ENCODE measurements around the gene KIF3A. TPM values are rescaled to one million over a fixed set of nuclear protein-coding genes. Genes with fewer than 3 reads are reported as not detected.
A peak's percentile ranks its signal among the peaks of the same experiment; 100 is the strongest.

Gene KIF3A
- total and polyA plus RNA-seq, 11 donors = 5.8 to 19.3 (median 10.1) TPM

DNA sequence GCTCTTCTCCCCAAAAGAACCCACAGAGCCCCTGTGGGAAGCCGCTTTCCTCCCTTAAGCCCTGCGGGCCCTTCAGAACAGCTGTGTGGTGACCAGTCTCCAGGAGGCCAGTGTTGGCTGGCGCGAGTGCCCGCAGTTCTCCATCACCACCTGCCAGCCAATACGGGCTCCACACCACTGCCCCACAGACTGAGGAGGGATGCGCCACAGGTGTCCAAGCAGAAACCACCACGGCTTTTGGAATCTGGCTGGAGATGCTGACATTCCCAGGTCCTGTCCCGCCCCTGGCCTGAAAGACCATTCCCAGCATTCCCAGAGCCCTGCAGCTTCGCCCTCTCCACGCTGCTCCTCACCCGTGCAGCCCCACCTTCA is 22.7 kb upstream of the KIF3A start:
- WGBS, 4 donors = 95 to 97% (median 96%) methylated on average over 12 of the region's 12 CpGs
- no peak overlapping the region for H3K4me3 ChIP-seq
- intact Hi-C loops (cut with DNase I) = no loop called here
- TF ChIP-seq POLR2A (IDR thresholded peaks at IDR 0.05) = no peak
- TF ChIP-seq, protein P1, sequence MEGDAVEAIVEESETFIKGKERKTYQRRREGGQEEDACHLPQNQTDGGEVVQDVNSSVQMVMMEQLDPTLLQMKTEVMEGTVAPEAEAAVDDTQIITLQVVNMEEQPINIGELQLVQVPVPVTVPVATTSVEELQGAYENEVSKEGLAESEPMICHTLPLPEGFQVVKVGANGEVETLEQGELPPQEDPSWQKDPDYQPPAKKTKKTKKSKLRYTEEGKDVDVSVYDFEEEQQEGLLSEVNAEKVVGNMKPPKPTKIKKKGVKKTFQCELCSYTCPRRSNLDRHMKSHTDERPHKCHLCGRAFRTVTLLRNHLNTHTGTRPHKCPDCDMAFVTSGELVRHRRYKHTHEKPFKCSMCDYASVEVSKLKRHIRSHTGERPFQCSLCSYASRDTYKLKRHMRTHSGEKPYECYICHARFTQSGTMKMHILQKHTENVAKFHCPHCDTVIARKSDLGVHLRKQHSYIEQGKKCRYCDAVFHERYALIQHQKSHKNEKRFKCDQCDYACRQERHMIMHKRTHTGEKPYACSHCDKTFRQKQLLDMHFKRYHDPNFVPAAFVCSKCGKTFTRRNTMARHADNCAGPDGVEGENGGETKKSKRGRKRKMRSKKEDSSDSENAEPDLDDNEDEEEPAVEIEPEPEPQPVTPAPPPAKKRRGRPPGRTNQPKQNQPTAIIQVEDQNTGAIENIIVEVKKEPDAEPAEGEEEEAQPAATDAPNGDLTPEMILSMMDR (IDR thresholded peaks at IDR 0.05) = no peak
- DNase-seq (no peak), ATAC-seq (peak in 1 of 4 donors; percentile 16)
- H3K9me3 ChIP-seq = no peaks in the 10 kb centered on the region
- H3K27me3 ChIP-seq = no peaks in the 10 kb centered on the region
- H3K27ac ChIP-seq = no peak overlapping the region
- H3K4me1 ChIP-seq = peaks cover 0 to 7% (median 0%) of the 10 kb centered on the region in 12 donors
- H3K36me3 ChIP-seq = peaks cover 2 to 93% (median 83%) of the 10 kb centered on the region in 9 donors

DNA sequence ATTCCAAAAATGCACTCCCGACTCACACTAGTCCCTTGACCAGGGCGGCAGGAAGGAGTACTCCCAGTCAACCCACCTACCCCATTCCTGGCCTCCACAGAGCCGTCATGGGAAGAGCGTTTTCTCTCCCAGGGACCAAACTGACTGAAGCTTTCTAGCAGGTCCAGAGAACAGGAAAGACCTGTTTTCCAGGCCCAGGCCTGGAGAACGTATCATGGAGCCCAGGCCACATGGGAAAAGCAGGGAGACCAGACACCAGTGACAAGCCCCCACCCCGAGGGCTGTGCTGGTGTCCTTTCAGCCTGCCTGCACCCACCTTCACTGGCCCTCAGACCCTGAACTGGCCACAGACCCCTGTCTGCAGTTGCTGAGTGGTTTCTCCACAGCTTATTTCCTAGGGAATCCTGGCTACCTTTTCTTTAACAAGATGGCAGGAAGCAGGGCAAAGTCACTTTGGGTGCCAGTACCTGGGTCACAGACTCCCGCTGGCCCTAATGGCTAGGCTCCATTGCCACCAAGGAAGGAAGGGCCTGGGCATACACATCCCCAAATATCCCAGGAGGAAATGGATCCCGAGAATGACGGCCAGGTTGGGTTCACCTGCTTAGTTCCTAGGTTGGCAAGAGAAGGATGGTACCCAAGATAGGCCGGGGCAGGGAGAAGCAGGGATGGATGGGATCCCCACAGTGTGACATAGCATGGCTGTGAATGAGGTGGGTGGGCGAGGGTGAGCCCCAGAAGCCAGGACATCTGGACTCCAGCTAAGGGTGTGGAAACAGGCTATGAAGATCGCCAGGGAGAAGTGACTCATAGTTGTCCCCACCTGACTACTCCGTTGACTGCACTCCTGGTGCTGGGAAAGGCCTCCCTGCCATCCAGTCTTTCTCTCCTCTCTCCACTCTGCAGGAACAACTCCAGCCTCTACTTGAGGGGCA is 22.0 kb upstream of the KIF3A start:
- DNase-seq (no peak), ATAC-seq (peak in 1 of 4 donors; percentile 32)
- peaks cover 2 to 87% (median 77%) of the 10 kb centered on the region in 9 donors for H3K36me3 ChIP-seq
- H3K9me3 ChIP-seq = no peaks in the 10 kb centered on the region
- TF ChIP-seq, protein P1 (IDR thresholded peaks at IDR 0.05) = no peak
- TF ChIP-seq POLR2A (IDR thresholded peaks at IDR 0.05) = no peak
- no peak overlapping the region for H3K27ac ChIP-seq
- 90 to 93% (median 92%) methylated on average over 13 of the region's 13 CpGs for WGBS, 4 donors
- H3K27me3 ChIP-seq = no peaks in the 10 kb centered on the region
- peaks cover 0 to 7% (median 0%) of the 10 kb centered on the region in 12 donors for H3K4me1 ChIP-seq
- no peak overlapping the region for H3K4me3 ChIP-seq
- intact Hi-C loops (cut with DNase I) = loop anchor here in 3 of 10 donors (5.0 to 10.0 kb wide), 3 partner anchors 55 to 65 kb away; partner anchors contain the start of gene SOWAHA (in 1 of the 3)

DNA sequence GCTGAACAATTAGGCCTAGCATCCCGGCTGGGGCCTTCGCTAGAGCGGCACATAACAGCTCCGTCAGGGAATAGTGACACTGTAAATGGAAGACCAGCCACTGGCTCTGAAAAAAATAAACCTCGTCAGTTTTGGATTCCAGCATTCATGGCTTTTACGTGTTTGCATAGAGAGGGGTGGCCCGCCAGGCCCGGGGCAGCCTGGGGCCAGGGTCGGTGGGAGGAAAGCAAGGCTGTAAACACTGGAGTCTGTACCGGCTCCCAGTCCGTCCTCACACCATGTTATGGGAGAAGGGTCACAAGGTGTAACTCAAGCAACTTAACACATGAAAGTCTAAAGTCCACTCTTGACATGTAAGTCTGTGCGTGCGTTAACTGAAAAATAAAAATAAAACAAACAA is 21.1 kb upstream of the KIF3A start:
- H3K4me3 ChIP-seq = no peak overlapping the region
- TF ChIP-seq, protein P1 (IDR thresholded peaks at IDR 0.05) = no peak
- no peak for TF ChIP-seq POLR2A (IDR thresholded peaks at IDR 0.05)
- intact Hi-C loops (cut with DNase I) = loop anchor here in 3 of 10 donors (5.0 to 10.0 kb wide), 3 partner anchors 56 to 66 kb away; partner anchors contain the start of gene SOWAHA (in 1 of the 3)
- ATAC-seq = no peak
- WGBS, 4 donors = 92 to 96% (median 95%) methylated on average over 13 of the region's 13 CpGs
- H3K36me3 ChIP-seq = peaks cover 2 to 81% (median 68%) of the 10 kb centered on the region in 9 donors
- H3K9me3 ChIP-seq = no peaks in the 10 kb centered on the region
- no peak overlapping the region for H3K27ac ChIP-seq
- H3K4me1 ChIP-seq = peaks cover 0 to 3% (median 0%) of the 10 kb centered on the region in 12 donors
- no peak for DNase-seq
- H3K27me3 ChIP-seq = no peaks in the 10 kb centered on the region

- ATAC-seq = no peak
- Histone ChIP-seq H3K36me3 (peaks cover 0 to 64% (median 49%) of the 10 kb centered on the region in 9 donors), H3K4me1 (peaks cover 0 to 2% (median 0%) of the 10 kb centered on the region in 12 donors), H3K4me3 (no peak overlapping the region), H3K9me3 (no peaks in the 10 kb centered on the region), H3K27ac (no peak overlapping the region), H3K27me3 (no peaks in the 10 kb centered on the region)
- DNase-seq = no peak
- TF ChIP-seq, protein P1 (IDR thresholded peaks at IDR 0.05) = no peak
- WGBS, 4 donors = 74 to 91% (median 87%) methylated on average over 5 of the region's 5 CpGs
- intact Hi-C loops (cut with DNase I) = loop anchor here in 3 of 10 donors (5.0 to 10.0 kb wide), 3 partner anchors 58 to 68 kb away; partner anchors contain the start of gene SOWAHA (in 1 of the 3)
These were observed 19.2 kb upstream of the KIF3A start for GRCh38 chr5:132756542-132756941.

All from heart left ventricle (tissue), 16 donors.